GM15510 (cell line): Measurements from ENCODE around the gene GRK6.

ENCODE experiments used
- POLR2A ChIP-seq: IDR thresholded peaks from 3 replicates; pipeline ENCODE4 v1.6.1; 2011; ENCODE audit warnings: borderline replicate concordance; ENCODE audit not compliant: insufficient read length; ENCODE audit errors: extremely low read depth

GRK6 gene

DNA sequence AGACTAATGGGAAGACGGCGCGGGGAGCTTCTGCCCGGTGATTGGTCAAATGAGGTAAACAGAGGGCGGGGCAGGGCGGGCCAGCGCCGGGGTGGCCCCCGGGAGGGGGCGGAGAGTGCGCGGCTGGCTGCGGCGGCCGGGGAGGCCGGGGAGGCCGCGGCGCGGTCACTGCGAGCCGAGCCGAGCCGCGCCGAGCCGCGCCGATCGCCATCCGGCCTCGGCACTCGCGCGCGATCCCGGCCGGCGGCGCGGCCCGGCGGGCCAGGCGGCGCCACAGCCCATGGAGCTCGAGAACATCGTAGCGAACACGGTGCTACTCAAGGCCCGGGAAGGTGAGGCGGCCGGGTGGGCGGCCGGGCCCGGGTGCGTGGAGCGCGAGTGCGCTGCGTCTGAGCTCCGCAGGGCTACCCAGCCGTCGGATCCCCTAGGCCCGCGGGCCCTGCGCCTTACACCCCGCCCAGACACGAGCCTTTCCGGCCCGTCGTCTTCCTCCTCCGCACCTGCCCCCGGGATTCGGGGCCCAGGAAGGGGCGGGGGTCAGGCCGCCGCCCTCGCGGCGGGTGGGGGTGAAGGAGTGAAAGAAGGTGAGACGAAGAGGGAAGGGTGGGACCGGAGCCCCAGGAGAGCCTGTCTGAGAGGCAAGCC, at the start of gene GRK6:
TSS of gene GRK6 (plus strand) at position 111 of the 645 bp plus-strand sequence. CDS start at position 281, 170 bp downstream.
- TF ChIP-seq POLR2A = peak; percentile 73

DNA sequence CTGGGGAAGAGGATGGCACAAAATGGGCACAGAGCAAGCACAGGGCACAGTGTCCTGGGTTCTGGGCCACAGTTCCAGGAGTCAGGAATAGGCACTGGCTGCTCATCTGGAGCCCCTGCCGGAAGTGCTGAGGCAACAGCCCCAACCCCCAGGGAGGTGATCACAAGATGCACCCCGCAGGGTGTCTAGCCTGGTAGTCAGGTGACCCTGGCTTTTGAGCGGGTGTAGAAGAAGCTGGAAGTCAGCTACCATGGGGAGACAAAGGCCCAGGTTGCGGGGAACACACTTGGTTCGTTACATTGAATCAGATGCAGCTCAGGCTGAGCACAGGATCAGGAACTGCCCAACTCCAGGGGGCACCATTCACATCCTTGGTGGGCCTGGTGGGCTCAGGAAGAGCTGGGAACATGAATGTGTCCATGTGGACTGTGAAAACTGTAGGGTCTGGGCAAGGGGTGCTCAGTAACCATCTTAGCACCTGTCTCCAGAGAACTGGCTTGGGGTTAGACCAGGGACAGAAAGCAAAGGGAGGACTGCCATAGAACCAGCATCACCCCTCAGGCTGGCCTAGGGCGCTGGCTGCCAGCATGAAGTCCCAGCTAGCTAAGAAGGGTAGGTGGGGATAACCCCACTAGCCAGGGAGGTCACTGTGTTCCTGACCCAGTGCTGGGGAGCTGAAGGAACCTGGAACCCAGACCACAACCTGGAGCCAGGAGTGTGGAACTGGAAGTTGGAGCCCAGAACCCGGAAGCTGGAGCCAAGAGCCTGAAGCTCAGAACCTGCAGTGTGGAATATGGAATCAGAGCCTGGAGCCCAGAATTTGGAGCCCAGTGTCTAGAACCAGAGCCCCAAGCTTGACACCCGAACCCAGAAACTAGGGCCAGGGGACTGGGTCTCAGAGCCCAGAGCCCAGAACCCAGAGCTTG, 48.4 kb upstream of the GRK6 start:
- no peak for TF ChIP-seq POLR2A

DNA sequence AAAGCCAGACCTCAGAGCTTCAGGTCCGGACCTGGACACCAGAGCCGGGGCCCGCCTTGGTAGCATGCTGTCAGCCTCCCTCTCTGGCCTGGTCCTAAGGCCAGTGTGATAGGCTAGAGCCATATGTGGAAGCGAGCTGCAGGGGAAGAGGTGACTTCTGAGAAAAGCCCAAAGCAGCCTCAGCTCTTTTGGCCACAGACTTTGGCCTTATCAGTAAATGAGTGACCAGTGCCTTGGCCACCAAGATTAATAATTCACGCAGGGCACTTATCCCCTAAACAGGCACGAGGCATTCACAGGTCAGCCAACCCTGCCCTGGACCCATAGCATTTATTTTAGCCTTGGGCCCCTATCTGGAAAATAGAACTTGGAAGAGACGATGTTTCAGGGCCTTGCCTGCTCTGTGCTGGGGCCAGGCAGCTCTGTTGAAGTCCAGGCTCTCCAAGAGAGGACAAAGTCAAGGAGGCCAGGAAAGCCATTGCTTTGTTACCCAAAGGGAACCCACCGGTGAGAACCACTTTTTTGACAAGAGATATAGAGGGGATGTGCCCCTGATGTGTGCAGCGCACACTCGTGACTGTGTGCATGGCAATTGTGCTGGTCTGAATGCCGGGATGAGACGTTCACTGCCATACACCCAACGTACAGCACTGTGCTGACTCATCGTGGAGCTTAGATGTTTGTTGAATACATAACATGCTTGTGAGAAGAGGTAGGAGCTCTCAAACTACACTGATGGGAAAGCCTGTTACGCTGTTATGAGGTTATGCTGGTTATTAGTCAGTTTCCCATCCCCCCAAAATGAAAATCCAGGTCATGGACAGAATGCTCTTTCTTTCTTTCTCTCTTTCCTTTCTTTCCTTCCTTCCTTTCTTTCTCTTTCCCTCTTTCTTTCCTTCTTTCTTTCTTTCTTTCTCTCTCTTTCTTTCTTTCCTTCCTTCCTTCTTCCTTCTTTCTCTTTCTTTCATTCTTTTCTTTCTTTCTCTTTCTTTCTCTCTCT, 47.3 kb upstream of the GRK6 start:
- no peak for TF ChIP-seq POLR2A

DNA sequence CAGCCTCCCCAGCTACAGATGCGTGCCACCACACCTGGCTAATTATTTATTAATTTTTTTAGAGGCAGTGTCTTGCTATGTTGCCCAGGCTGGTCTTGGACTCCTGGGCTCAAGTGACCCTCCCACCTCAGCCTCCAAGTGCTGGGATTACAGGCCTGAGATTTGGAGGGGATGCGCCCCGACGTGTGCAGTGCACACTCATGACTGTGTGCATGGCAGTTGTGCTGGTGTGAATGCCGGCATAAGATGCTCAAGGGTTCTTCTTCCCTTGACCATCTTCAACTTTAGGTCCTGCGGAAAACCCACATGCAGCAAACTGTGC, 45.7 kb upstream of the GRK6 start:
- no peak for TF ChIP-seq POLR2A

DNA sequence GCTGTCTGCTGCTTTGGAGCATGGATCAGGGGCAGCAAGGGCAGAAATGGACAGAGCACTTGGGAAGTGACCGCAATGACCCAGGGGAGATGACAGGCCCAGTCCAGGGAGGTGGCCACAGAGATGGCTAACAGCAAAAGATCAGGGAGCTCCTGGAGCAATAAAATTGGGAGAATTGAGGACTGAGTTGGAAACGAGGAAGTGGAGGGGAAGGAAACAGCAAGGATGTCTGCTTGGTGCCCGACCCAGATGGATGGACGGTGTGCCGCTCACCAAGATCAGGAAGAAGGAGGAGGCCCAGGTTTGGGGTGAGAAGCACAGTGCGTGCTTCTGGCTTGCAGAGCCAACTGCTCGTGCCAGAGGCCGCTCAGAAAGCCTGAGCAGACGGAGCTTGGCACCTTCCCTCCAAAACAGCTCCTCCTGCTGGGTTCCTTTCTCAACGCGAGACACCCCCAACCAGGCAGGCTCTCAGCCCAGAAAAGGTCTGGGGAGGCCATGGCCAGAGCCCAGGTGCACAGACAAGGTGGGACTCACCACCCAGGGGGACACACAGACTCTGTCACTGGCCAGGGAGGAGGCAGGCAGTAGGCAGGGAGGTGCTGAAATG, 44.0 kb upstream of the GRK6 start:
- no peak for TF ChIP-seq POLR2A

DNA sequence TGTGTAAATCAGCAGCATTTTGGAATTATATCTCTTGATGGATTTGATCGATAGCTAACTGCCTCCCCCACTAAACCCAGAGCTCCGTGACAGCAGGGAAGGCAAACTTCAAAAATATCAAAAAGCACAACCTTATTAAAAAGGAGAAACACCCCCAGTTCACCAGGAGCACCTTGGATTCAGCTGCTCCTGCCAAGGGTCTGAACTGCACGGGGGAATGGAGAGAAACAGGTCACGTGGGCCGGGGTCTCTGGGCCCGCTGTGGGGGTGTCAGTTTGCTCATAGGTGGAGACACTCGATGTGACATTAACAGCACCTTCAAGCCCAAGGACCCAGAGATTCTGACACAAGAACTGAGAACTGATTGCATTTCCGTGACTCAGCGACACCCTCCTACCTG, 43.3 kb upstream of the GRK6 start:
- TF ChIP-seq POLR2A = no peak

DNA sequence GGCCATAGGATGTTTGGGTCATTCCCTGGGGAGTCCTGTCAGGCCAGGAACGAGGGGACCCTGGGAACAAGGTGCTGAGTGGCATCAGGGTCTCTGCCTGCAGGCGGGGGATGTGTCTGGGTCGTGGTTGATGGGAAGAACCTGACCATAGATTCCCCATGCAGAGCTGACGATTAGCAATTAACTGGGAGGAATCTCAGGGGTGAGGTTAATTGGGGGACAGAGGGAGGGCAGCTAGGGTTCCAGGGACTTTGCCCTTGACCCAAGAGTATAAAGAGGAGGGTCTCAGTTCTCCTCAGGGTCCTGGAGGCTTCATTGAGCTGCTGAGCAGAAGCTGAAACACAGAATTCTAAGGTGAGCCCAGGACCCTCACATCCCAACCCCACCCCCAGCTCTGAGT, 42.3 kb upstream of the GRK6 start, which contains the start of gene SLC34A1:
TSS of gene SLC34A1 (plus strand) at position 301 of the 400 bp plus-strand sequence. CDS start 1,308 bp downstream, outside the sequence.
- no peak for TF ChIP-seq POLR2A

DNA sequence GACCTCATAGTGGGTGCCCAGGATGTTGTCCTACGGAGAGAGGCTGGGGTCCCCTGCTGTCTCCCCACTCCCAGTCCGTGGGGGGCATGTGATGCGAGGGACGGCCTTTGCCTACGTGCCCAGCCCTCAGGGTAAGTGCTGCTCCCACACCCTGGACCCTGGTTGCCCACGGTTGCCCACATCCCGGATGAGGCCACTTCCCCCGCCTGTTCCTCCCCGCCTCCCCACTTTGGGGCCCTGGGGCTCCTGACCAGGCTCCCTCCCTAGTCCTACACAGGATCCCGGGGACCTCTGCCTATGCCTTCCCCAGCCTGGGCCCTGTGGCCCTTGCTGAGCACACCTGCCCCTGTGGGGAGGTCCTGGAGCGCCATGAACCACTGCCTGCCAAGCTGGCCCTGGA, 40.8 kb upstream of the GRK6 start:
- no peak for TF ChIP-seq POLR2A

DNA sequence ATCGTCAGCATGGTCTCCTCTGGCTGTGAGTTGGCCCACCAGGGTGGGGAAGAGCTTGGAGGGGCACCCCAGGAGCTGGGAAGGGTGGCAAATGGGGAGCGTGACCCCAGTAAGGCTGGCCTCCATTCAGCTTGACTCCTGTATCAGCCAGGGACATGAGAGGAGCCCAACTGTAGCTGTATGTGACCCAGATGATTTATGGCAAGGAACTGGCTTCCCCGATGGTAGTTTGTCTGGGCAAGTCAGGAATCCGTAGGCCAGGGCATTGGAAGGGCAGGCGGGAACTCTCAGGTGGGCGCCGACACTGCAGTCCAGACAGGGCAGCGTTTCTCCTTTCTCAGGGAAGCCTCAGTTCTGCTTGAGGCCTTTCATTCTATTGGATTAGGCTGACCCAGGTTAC, 39.9 kb upstream of the GRK6 start:
- TF ChIP-seq POLR2A = no peak

DNA sequence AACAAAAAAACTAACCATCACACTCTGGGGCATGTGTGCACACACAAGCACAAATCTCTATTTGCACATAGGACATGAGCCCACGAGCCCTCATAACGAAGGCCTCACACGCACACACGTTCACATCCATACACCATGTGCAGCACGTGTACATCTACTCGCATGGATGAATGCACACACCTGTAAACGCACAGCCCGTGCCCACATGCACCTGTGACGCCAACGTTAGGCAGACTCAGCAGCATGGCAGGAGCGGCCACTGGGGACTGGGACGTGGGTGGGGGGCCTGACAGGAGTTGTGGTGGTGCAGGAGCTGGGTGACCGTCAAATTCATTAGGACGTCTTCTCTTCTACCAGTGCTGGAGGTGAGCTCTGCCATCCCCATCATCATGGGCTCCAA, 39.1 kb upstream of the GRK6 start:
- TF ChIP-seq POLR2A = no peak

DNA sequence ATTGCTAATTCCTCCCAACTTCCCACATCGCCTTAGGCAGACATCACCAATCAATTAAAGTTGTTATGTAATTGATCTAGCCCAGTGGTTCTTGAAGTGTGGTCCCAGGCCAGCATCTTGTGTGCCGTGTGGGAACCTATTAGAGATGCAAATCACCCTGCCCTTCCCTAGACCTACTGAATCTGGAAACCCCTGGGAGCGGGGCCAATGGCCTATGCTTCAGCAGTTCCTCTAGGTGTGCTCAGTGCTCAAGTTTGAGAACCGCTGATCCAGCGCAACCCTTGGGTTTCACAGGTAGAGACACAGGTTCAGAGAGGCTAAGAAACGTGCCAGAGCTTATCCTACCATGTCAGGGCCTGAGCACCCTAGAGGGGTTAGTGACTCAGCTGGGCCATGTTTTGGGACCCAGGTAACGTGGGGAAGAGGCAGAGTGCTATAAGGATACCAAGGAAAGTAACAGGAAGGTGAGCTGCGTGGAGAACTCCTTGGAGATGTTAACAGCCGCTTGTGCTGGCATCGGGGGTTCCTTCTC, 37.9 kb upstream of the GRK6 start:
- TF ChIP-seq POLR2A = no peak

DNA sequence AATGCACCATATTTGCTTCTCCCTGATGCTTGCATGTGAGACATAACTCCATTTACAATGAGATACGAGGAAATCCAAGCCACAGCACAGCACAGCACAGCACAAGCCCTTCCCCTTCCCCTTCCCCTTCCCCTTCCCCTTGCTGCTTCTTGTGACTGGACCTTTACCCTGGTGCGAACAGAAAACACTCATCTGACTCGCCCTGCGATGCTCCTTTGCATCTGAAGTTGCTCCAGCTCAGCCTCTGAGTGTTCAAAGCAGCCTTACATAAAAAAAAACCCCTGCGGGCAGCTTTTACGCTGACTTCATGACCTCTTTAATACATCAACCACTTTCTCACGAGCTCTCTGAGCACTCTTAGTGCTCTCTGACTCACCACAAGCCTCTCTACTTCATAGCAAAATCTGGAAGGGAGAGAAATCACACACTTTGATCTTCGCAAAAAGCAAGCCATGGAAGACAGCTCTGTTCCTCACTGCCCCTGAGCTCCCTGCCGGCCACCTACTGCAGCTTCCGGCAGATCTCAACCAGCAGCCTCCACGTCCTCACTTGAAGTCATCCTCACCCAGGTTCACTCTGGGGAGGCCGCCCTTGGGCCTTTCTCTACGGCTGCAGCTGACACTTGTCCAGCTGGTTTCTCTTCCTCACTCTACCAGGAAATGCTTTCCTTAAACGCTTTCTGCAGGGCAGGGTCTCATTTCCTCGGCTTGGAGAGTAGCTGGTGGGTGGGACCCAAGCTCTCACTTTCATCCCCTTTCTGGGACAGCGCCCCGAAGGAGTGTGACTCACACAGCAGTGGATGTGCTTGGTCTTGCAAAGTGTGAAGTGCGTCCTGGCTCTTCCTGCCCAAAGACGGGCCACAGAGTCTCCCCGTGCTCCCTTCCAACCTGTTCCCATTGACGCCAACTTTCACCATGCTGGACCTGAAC, 37.0 kb upstream of the GRK6 start:
- TF ChIP-seq POLR2A = no peak

DNA sequence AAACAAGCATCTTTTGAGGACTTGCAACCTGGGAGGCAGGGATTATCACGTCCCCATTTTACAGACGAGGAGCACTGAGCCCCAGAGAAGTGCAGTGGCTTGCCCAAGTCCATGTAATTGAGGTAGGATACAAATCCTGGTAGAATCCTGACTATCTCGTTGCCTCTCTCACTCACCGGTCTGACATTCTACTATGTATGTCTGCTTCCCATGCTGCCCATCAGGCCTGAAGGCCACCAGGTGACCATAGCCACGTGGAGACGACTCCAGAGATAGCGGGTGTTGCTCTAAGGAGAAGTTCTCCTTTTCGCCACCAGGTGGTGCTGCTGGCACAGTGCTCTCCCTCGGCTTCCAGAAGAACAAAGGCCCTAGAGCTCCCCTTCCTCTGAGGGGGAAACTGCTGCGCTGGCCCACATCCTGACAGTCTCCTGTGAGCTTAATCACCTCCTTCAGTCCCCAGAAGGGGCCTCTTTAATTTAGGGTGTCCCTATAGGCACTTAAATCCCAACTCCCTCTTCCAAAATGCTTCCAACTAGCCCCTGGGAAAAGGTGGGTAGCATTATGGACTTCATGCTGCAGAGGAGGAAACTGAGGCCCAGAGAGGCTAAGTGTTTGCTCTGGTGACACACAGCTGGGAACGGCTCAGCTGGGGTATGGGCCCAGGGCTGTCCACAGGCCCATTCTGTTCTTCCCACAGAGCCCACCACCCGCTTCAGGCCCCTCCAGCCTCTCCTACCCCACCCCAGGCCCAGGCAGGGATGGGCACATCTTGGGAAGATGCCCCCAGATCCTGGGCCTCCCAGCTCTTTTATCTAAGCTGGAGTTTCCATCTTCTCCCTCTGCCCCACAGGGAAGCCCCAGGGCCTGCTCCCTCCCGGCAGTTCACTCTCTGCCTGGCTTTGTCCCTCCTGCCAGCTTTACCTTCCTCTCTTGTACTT, 35.8 kb upstream of the GRK6 start:
- no peak for TF ChIP-seq POLR2A

DNA sequence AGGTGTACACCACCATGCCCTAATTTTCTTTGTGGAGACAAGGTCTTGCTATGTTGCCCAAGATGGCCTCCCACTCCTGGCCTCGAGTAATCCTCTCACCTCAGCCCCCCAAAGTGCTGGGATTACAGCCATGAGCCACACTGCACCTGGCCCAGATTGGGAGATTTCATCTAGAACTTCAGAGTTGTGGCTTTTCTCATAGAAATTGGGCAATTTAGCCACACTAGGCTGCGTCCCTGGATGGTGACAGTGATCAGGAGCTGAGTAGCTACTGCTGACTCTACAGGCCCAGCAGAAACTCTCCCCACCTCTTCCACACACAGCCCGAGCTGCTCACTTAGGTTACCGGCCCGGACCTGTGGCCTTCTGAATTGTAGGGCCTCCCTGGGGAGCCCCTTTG, 33.7 kb upstream of the GRK6 start:
- TF ChIP-seq POLR2A = no peak
